GM19099 (cell line): Measurements from ENCODE around the gene LIPC.

Experiments
- POLR2A ChIP-seq: IDR thresholded peaks from 3 replicates; pipeline ENCODE4 v1.6.1; 2011; ENCODE audit warnings: low read depth; ENCODE audit not compliant: insufficient read length; ENCODE audit errors: extremely low read depth

The LIPC gene

DNA sequence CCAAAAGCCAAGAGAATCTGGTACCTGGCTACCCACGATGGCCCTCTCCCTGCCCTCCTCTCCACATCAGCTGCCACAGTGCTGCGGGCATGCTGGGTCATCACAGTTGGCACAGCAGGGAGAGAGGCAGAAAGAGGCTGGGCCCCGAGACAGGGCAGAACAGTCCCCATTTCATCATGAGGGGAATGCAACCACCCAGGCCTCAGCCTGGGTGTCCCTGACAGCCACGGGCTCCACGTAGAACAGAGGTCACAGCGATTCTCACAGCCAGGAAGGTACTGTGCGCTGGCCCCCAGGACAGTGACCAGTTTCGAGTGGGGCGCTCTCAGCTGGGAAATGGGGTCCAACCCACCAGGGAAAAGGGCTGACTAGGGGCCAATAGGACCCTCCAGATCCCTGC lies 6.3 kb downstream of the LIPC start:
- no peak for TF ChIP-seq POLR2A

GRCh38 chr15:58438956-58439355 lies 7.2 kb downstream of the LIPC start:
- TF ChIP-seq POLR2A = no peak

DNA sequence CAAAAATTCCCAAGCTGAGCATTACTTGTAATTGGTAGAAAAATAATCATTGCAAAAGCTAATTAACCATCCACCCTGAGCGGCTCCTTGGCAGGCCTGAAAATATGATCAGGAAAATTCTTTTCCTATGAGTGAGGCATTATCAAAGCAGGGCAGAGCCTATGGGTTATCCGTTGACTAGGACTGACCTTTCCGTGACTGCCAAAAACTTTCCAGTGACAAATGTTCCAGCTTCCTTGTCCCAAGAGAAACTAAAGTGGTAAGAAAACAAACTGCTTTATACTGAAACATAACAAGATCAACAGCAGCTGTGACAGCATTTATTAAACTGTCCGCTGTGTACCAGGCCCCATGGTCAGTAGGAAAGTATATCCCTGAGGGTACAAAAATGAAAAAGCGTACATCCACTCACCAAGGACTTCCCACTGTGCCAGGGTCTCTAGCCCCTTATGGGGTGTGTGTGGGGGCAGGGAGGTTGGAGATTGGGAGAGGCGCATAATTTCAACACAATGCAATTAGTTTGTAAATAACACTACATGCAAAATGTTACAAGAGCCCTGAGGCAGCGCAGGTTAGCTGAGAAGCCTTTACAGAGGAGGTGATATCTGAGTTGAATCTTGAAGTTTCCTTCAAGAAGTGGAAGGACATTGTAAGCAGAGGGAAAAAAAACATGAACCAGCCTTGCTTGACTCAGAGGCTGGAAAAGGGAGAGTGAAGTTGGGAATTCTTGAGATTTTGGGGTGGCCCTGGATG lies 8.5 kb downstream of the LIPC start:
- no peak for TF ChIP-seq POLR2A

GRCh38 chr15:58440922-58441321 lies 9.1 kb downstream of the LIPC start:
- no peak for TF ChIP-seq POLR2A

DNA sequence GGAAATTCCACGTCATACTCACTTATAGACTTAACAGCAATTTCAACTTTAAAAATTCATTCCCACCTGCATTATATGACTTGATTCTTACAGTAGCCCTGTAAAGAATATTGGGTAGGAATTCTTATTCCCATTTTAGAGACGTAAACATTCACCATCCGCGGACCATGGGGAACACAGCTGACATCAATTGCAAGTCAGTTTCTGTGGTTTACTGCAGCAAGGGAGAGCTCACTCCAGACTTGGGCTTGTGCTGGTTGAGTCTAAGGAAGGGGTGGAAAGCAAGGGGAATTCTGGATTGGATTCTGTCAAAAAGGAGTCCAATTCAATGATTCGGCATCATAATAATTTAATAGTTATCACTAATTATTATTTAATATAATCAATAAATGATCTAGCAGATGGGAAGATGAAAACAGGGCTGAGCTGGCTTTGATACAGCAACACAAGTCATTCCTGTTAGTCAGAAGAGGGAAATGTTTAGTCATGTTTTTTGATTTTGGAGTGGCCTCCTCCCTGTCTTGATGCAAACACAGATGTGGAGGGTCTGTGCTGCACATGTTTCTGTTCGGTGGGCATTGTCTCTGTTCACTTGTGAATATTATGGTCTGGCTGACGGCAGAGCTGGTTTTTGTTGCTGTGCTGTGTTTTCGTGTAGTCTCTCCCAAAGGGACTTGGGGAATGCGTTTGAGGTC lies 9.7 kb downstream of the LIPC start:
- no peak for TF ChIP-seq POLR2A

GRCh38 chr15:58442122-58442521 lies 10.3 kb downstream of the LIPC start:
- TF ChIP-seq POLR2A = no peak

DNA sequence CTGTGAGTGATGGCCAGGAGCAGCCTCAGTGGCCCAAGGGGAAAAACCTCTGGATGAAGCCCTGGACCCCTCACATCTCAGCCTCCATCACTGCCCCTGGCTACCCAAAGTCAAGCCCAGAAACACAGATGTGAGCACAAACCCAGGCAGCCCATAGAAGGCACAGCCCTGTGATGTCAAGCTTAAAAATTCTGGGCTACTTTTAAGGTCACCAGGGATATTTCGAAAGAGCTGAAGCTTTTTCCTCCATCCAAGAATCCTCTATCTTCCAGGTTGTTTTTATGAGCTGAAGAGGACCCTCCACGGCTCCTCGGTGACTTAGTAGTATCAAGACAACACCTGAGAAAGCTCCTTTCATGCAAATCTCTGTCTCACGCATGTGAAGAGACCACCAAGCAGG lies 11.5 kb downstream of the LIPC start:
- TF ChIP-seq POLR2A = no peak

GRCh38 chr15:58444056-58444455 lies 12.3 kb downstream of the LIPC start:
- no peak for TF ChIP-seq POLR2A

DNA sequence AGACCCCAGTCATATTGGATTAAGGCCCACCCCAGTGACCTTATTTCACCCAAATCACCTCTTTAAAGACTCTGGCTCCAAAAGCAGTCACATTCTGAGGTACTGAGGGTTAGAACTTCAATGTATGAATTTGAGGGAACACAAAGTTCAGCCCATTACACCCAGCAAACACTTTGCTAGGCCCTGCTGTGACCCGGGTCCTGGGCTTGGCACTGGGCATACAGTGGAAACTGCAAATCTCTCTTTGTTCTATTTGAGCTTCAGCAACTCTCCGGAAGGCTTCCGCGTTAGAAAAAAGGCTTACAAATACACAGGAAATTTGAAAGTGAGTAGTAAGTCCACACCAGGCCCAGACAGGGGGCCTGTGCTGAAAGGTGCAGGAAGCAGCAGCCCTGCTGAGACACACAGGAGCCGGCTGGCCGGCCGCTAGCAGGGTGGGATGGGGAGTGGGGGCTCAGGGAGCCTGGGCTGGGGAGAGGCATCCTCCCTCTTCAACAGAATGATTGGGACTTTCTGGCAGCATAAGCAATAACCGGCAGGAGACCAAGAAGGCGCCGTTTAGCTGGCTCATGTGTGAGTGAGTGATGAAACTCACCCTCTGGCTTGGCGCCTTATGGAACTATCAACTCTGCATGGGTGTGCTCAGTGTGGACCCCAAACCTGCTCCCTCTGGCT lies 13.0 kb downstream of the LIPC start:
- no peak for TF ChIP-seq POLR2A

- TF ChIP-seq POLR2A = no peak
These were observed 14.1 kb downstream of the LIPC start for GRCh38 chr15:58445865-58446264.

DNA sequence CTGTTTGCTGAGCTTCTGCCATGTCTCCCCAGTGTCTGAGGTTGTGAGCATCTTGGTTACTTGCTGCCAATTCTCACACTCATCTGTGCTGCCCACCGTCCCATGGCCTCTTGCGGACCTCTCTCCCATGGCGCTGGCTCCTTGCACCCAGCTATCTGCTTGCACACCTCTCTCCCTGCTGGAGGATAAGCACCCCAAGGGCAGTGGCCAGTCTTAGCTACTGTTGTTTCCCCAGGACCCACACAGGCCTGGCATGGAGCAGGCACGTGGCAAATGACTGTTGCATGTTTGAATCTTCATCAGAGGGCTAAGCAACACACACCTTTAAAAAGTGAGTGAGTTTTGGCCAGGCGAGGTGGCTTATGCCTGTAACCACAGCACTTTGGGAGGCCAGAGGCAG lies 14.7 kb downstream of the LIPC start:
- no peak for TF ChIP-seq POLR2A

GRCh38 chr15:58447271-58448010 lies 15.7 kb downstream of the LIPC start:
- no peak for TF ChIP-seq POLR2A

DNA sequence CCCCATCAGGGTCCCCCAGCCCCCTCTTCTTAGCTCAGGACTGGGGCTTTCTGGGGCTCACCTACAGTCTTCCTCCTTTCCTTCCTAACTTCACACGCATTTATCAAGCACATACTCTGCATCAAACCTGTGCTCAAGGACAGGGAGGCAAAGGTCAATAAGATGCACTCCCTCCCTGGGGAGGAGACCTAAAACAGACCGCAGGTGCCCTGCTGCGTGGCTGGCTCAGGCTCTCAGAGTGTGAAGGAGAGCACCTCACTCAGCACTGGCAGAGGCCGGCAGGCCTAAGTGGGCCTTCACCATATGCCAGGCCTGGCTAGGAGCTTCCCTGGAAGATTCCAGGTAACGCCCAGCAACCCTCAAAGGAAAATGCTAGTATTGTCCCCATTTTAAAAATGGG lies 16.5 kb downstream of the LIPC start:
- no peak for TF ChIP-seq POLR2A

DNA sequence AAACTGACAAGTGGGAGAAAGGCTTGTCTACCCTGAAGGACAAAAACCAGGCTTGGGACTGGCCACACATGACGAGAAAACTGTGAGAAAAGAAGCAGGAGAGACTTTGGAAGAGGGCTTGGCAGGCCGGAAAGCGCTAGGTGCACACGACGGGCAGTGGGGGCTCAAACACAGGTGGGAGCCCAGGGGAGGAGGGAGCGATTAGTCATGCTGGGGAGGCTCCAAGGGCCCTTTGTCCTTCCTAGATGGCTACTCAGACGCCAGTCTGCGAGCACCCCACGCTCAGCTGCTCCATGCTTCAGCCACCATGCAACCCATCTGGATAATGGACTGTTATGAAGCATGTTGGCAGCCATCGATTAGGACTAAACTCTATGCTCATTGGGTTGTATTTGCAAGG lies 17.1 kb downstream of the LIPC start:
- no peak for TF ChIP-seq POLR2A

DNA sequence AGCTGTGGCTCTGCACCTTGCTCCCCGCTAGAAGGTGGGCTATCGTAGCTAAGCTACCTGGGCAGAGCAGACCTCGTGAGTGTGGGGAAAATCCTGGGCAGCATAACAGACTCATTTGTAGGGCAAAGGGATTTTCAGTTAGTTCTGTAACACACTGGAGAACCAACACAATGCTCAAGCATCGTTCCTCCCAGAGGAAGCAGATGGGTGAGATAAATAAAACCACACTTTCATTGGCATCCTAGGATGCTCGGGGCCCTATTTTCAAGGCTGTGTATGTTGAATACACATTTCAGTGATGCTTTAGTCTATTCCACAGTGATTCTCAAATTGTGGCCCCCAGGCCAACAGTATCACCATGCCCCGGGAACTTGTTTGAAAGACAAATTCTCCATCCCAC lies 20.0 kb downstream of the LIPC start:
- TF ChIP-seq POLR2A = no peak

- TF ChIP-seq POLR2A = no peak
These were observed 21.0 kb downstream of the LIPC start for GRCh38 chr15:58452775-58453174.
